GM19397 (cell line): ENCODE data around the gene FAM169A.
A peak's percentile ranks its signal among the peaks of the same experiment; 100 is the strongest.
"Not testable (repeated sequence)": the region's sequence is repeated elsewhere in the genome, so short reads cannot be mapped to it uniquely, and the experiment has no call there.

Experiments
- ATAC-seq: cut with Tn5 transposase; IDR thresholded peaks from one replicate; pipeline ENCODE4 v1.9.1; 2021; ENCODE audit warnings: mild to moderate bottlenecking, moderate library complexity; ENCODE audit not compliant: unreplicated experiment

Gene FAM169A, protein sequence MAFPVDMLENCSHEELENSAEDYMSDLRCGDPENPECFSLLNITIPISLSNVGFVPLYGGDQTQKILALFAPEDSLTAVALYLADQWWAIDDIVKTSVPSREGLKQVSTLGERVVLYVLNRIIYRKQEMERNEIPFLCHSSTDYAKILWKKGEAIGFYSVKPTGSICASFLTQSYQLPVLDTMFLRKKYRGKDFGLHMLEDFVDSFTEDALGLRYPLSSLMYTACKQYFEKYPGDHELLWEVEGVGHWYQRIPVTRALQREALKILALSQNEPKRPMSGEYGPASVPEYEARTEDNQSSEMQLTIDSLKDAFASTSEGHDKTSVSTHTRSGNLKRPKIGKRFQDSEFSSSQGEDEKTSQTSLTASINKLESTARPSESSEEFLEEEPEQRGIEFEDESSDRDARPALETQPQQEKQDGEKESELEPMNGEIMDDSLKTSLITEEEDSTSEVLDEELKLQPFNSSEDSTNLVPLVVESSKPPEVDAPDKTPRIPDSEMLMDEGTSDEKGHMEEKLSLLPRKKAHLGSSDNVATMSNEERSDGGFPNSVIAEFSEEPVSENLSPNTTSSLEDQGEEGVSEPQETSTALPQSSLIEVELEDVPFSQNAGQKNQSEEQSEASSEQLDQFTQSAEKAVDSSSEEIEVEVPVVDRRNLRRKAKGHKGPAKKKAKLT

DNA sequence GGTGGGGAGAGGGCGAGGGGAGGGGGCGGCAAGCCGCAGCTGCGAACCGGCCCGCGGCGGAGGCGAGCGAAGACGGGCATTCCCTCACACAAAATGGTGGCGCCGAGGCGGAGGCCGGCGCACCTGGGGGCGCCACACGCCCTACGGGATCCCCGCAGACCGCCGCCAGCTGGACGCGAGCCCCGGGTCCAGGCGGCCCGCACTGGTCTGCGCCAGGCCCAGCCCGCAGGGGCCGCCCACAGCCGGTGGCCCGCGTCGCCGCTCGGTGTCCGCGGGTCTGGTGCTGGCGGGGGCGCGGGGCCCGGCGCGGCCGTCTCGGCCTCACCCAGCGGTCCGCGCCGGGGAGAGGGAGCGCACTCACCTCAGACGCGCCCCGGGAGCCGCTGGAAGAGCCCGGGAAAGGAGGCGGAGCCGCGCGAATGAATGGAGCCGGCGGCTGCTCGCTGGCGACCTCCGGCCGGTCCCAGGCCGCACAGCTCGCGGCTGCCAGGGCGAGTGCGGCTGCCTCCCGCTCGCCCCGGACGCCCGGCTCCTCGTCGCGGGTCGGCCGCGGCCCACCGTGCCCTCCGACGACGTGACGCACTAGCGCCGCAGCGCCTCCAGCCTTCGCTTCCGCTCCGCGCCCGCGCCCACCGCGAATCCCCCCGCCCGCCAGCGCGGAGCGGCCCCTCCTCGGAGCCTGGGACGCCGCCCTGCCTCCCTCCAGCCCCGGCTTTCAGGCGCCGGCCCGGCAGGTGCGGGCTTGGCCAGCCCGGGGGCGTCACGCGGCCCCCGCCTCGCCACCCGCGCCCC, at the start of gene FAM169A:
Gene FAM169A, minus strand, starts transcription at position 584 of the 792 bp plus-strand sequence. CDS start 24,711 bp downstream, outside the sequence.
- ATAC-seq, result peak; percentile 60

DNA sequence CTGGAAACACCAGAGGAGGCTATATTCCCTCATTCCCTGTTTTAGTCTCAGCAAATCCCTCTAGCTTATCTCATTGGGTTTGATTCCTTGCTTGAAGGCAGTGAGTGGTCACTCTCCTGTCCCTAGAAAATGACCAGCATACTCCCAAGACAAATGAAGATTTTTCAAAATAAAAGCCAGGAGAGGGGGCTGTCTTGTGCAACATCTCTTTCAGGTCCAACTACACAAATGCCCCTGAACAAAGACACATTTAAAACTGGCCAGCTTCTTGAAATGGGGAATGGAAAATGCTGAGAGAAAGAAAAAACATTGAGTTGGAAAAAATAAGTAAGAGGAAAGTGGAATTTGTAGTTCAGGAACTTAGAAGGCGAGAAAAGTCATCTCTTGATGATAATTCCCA, 49.3 kb upstream of the FAM169A start:
- ATAC-seq, result no peak

DNA sequence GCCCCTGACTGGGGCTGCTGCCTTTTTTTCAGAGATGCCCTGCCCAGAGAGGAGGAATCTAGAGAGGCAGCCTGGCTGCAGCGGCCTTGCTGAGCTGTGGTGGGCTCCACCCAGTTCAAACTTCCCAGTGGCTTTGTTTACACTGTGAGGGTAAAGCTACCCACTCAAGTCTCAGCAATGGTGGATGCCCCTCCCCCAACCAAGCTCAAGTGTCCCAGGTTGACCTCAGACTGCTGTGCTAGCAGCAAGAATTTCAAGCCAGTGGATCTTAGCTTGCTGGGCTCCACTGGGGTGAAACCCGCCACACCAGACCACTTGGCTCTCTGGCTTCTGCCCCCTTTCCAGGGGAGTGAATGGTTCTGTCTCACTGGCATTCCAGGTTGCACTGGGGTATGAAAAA, 45.2 kb upstream of the FAM169A start:
- ATAC-seq, result not testable (repeated sequence)

DNA sequence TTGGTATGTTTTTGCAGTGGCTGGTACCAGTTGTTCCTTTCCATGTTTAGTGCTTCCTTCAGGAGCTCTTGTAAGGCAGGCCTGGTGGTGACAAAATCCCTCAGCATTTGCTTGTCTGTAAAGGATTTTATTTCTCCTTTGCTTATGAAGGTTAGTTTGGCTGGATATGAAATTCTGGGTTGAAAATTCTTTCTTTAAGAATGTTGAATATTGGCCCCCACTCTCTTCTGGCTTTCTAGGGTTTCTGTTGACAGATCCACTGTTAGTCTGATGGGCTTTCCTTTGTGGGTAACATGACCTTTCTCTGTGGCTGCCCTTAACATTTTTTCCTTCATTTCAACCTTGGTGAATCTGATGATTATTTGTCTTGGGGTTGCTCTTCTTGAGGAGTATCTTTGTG, 43.7 kb upstream of the FAM169A start:
- not testable (repeated sequence) for ATAC-seq

DNA sequence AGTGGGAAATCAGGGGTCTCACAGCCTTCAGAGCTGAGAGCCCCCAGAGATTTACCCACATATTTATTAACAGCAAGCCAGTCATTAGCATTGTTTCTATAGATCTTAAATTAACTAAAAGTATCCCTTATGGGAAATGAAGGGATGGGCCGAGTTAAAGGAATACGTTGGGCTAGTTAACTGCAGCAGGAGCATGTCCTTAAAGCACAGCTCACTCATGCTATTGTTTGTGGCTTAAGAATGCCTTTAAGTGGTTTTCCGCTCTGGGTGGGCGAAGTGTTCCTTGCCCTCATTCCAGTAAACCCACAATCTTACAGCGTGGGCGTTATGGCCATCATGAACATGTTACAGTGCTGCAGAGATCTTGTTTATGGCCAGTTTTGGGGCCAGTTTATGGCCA, 42.0 kb upstream of the FAM169A start:
- ATAC-seq, result not testable (repeated sequence)

DNA sequence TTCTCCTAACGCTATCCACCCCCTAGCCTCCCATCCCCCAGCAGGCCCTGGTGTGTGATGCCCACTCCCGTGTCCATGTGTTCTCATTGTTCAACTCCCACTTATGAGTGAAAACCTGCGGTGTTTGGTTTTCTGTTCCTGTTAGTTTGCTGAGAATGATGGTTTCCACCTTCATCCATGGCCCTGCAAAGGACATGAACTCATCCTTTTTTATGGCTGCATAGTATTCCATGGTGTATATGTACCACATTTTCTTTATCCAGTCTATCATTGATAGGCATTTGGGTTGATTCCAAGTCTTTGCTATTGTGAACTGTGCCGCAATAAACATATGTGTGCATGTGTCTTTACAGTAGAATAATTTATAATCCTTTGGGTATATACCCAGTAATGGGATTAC, 38.5 kb upstream of the FAM169A start:
- not testable (repeated sequence) for ATAC-seq

DNA sequence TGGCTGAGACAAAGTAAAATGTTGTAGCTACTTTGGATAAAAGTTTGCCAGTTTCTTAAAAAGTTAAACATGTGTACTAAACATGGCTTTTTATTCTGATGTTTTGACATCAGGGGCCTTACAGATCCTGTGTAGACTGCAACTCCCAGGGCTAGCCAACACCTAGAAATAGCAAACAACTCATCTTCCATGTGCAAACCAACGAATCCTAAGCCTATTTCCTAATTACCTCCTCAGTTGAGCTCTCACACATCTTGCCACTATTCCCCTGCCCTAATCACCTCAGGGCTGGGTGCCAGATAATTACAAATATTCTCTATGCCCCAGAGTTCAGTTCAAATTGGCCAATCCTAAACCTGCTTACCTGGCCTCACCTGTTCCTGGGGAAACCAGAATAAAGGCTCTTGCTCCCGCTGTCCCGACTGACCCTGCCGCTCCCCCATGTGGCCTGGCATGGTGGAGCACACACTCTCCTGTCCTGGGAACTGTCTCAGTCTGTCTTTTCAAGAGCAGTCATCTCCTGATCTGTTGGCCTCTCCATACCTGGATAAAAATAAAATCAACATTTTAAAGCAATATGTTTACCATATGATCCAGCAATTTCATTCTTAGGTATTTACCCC, 37.1 kb upstream of the FAM169A start:
- no peak for ATAC-seq

DNA sequence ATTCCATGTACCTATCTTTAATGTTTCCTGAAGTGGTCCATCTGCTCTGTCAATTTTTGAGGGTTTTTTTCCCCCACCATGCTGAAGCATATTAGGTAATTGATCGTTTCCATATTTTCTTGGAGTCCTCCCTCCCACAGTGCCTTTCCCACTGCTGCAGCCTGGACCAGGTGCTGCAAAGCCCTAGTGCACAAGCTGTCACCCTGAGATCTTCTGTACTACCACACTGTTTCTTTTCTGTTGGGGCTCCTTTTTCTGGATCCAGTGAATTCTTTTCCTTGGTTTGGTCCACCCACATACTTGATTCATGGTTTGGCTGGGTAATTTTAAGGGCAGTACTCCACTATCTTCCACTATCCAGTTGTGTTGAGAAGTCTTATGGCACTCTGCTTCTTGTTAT, 30.9 kb upstream of the FAM169A start:
- ATAC-seq, result no peak

DNA sequence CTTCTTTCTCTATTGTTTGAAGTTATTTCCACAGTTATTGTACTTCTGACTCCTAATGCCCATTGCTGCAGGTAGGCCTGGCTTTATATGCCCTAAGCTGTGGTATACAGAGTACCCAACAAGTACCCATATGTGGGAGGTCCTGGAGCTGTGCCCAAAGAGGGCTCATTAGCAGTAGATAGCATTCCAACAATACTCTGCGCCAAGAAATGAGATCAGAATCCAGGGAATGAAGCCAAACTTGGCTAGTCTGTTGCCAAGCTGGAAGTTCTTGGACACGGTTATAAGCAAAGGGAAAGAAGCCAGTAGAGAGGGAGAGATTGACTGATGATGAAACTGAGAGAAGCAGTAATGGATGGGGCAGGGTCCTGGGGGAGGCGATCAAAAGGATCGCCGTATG, 29.7 kb upstream of the FAM169A start:
- ATAC-seq, result no peak

DNA sequence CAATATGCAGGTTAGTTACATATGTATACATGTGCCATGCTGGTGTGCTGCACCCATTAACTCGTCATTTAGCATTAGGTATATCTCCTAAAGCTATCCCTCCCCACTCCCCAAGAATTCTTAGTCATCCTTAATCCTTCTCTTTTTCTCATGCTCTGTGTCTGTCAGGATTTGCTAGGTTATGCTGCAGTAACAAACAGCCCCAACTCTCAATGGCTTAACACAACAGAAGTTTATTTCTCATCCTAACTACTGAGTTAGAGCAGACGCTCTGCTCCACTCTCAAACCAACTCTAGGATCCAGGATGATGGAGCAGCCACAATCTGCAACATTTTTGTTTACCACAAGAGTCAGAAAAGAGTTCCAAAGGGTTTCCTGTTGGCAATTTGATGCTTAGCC, 28.2 kb upstream of the FAM169A start:
- no peak for ATAC-seq

DNA sequence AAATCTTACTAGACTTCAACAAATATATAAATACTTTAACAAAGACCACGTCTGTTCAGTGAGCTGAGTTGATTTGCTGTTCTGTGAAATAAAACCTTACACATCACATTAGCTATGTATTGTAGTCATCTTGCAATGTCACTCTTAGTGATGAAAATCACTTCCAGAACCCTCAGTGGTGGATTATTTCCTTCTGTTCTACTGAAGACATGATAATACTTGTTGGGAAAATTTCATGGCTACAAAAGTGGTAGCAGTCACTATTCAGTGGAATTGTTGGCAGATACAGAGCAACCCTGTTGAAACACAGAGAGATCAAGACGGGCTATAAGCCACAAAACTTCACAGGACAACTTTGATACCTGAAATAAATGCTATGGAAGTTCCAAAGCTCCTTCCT, 26.7 kb upstream of the FAM169A start:
- no peak for ATAC-seq

DNA sequence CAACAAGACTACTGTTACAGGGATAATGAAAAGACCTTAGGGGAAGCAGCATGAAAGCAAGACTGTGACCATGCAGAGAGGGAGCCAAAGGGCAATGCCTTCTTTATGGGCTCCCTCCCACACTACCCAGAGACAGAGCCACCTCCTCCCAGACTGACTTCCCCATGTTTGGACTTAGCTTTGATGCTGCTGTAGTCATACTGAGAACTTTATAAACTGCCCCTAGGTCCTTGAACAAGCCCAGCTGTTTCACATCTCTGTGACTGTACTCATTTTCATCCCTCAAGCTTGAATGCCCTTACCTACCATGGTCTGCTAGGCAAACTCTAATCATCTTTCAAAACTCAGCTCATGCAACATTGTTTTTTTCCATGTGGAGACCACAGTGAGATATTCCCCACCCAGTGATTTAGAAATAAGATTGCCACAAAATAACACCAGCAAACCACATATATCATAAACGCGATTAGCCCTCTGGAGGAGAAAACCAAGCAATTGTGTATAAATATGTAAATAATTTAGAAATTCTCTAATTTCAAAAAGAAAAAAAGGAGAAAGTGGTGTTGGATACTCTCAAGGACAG, 23.4 kb upstream of the FAM169A start:
- no peak for ATAC-seq

DNA sequence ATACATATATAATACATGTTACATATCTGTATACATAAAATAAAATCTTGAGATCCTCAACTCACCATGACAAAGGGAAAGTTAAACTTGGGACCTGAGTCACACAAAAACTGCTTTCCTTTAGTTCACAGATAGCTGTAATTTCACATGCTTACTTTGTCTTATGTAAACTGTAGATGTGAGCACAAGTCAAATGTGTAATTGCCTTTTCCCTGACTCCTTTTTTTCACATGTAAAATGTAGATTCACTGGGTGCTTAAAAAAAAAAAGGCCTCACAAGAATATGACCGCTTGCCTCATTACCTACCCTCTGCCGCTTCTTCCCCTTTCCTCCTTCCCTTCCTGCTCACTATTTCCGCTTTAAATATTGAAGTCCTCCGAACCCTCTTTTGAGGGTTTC, 21.9 kb upstream of the FAM169A start:
- no peak for ATAC-seq

DNA sequence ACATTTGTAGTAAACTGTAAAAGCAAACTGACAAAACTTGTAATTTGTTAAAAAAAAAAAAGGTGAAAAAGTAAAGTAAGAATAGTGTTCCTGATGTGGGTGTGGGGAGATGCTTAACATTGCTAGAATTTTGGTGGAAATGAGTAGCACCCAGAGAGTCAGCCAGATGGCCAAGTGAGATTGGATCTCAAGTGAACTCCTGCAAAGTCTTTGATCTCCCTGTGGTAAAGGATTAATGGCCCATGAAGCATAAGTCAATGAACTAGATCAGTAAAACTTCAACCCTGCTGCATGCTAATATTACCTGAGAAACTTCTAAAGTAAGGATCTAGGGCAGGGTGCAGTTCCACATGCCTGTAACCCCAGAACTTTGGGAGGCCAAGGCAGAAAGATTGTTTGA, 19.0 kb upstream of the FAM169A start:
- no peak for ATAC-seq

DNA sequence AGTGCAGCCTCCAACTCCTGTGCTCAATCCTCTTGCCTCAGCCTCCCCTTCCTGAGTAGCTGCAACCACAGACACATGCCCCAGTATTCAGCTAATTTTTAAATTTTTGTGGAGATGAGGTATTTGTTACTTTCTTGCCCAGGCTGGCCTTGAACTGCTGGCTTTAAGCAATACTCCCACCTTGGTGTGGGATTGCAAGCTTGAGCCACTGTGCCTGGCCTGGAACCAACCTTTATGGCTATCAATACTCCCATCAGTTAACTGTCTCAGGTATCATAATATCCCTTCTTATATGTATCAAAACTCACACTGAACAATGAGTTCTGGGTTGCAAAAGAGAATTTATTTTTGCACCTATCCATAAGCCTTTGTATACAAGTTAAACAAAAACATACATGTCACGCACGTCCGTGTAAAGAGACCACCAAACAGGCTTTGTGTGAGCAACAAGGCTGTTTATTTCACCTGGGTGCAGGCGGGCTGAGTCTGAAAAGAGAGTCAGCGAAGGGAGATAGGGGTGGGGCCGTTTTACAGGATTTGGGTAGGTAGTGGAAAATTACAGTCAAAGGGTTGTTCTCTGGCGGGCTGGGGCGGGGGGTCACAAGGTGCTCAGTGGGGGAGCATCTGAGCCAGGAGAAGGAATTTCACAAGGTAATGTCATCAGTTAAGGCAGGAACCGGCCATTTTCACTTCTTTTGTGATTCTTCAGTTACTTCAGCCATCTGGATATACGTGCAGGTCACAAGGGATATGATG, 16.4 kb upstream of the FAM169A start:
- ATAC-seq, result not testable (repeated sequence)

DNA sequence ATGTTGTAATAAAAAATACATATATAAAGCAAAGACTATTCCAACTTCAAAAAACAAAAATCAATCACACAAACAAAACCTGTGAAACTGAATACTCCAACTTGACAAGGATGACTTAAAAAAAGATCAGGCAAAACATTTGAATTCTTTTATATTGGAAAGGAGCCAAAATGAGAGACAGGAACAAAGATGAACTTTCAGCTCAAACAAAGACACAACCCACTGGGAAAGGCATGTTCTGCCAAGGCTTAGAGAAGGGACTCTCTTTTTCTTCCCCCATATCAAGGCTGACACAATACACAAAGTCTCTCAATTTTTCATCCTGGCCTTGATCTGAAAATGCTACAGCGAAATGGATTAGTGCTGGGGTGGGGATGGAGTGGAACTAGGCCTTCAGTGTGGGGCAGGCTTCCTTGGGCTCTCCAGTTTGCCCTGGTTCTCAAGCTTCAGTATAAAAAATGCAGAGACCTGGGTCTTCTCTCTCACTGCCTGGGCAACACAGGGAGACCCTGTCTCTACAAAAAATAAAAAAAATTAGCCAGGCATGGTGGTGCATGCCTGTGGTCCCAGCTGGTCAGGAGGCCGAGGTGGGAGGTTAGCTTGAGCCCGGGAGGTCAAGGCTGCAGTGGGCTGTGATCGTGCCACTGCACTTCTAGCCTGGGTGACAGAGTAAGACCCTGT, 11.6 kb upstream of the FAM169A start:
- no peak for ATAC-seq

DNA sequence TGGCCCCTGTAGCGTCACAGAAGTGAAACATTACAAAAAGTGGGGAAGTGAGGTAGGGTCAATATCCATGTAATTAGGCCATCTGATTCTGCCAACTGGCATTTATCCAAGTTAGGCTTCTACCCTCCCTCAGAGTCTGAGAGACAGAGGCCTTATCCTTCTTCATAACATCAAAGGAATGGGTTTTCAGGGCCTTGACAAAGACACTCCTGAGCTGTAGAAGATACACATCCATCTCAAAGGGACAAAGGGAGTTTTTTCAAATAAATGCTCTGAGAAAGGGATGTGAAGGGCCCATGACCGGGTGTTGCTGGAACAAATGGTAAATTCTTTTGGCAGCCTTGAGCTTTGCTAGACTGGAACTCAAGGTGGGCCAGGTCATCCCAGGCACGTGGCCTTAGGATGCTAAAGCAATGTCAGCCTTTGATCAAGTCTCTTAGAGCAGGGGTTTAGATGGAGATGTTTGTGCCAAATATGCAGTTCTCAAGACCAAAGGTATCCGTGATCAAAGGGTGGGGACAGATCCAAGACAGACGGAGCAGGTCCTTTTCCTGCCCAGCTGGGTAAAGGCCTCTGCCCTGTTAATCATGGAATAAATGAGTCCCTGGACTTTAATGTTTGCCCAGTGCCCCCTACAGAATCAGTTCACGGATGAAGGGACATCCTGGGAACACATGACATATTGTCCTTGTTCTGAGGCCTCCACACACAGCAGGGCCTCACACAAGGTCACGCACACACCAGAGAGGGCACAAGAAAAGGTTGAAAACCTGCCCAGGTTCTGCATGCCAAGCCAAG, 10.0 kb upstream of the FAM169A start:
- no peak for ATAC-seq

DNA sequence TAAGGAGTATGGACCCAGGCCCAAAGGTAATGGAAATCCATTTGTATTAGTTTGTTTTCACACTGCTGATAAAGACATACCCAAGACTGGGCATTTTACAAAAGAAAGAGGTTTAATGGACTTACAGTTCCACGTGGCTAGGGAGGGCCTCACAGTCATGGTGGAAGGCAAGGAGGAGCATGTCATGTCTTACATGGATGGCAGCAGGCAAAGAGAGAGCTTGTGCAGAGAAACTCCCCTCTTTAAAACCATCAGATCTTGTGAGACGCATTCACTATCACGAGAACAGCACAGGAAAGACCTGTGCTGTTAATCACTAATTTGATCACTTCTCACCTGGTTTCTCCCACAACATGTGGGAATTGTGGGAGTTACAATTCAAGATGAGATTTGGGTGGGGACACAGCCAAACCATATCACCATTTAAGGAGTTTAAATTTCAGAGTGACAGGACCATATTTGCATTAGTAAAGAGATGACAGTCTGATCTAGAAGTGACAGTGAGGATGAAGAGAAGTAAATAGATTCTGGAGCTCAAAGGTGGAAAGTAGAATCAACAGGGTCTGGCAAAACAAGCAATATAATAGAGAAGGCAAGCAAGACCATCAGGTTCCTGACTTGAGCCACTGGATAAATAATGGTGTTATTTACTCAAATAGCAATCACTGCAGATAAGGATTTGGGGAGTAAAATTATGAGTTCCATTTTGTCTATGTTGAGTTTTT, 7.5 kb upstream of the FAM169A start:
- ATAC-seq, result no peak
